Stimulated activated memory B cell treated with anti-CD40 and anti-IgM and Interleukin-4, amounts not matched to agents 10 μg/mL and 1 μg/mL and 100 μg/mL, for 72 hours (primary cell): ENCODE data around the gene PPP1R37.

Source experiments
- ATAC-seq: fragments of 150-1000 bp; cut with Tn5 transposase; 2 replicates; pipeline ENCODE4 v1.10.0; 2021
- H3K27ac Mint-ChIP-seq: one replicate; pipeline ENCODE4 v1.8.0; 2022; ENCODE audit warnings: mild to moderate bottlenecking, mixed read lengths
- H3K27me3 Mint-ChIP-seq: one replicate; pipeline ENCODE4 v1.8.0; 2022; ENCODE audit warnings: mixed read lengths
- H3K36me3 Mint-ChIP-seq: one replicate; pipeline ENCODE4 v1.8.0; 2022; ENCODE audit warnings: mixed read lengths
- H3K4me1 Mint-ChIP-seq: one replicate; pipeline ENCODE4 v1.8.0; 2022; ENCODE audit warnings: mixed read lengths
- H3K4me3 Mint-ChIP-seq: one replicate; pipeline ENCODE4 v1.8.0; 2022; ENCODE audit warnings: mild to moderate bottlenecking, moderate library complexity, mixed read lengths
- H3K9me3 Mint-ChIP-seq: one replicate; pipeline ENCODE4 v1.8.0; 2022; ENCODE audit warnings: mixed read lengths

The PPP1R37 gene

GRCh38 chr19:45092747-45093678, at the start of gene PPP1R37:
PPP1R37 (plus strand) TSS chr19:45093179; CDS start chr19:45093326, 147 bp downstream.
- H3K27ac Mint-ChIP-seq, result peak within 1 kb of the TSS; percentile 99
- ATAC-seq, result peak; percentile 85
- H3K4me3 Mint-ChIP-seq, result peak within 1 kb of the TSS; percentile 99
- no peaks in the 10 kb centered on the region for H3K27me3 Mint-ChIP-seq
- peaks cover 65% of the 10 kb centered on the region for H3K4me1 Mint-ChIP-seq
- no peaks in the 10 kb centered on the region for H3K9me3 Mint-ChIP-seq
- peaks cover 30% of the 10 kb centered on the region for H3K36me3 Mint-ChIP-seq

- Mint-ChIP-seq H3K4me1 (peaks cover 73% of the 10 kb centered on the region), H3K9me3 (no peaks in the 10 kb centered on the region), H3K27me3 (no peaks in the 10 kb centered on the region), H3K4me3 (no peak overlapping the region), H3K27ac (peak overlapping the region; percentile 85), H3K36me3 (peaks cover 50% of the 10 kb centered on the region)
- ATAC-seq, result no peak
Measured at GRCh38 chr19:45045671-45046353, 47.2 kb upstream of the PPP1R37 start.

GRCh38 chr19:45046355-45046754, 46.6 kb upstream of the PPP1R37 start:
- H3K9me3 Mint-ChIP-seq, result no peaks in the 10 kb centered on the region
- peaks cover 73% of the 10 kb centered on the region for H3K4me1 Mint-ChIP-seq
- H3K27ac Mint-ChIP-seq, result peak overlapping the region; percentile 85
- H3K4me3 Mint-ChIP-seq, result peak overlapping the region; percentile 89
- ATAC-seq, result no peak
- H3K36me3 Mint-ChIP-seq, result peaks cover 46% of the 10 kb centered on the region
- H3K27me3 Mint-ChIP-seq, result no peaks in the 10 kb centered on the region

- ATAC-seq, result peak; percentile 83
- H3K4me1 Mint-ChIP-seq, result peaks cover 73% of the 10 kb centered on the region
- peak overlapping the region; percentile 89 for H3K4me3 Mint-ChIP-seq
- H3K36me3 Mint-ChIP-seq, result peaks cover 42% of the 10 kb centered on the region
- peak overlapping the region; percentile 85 for H3K27ac Mint-ChIP-seq
- no peaks in the 10 kb centered on the region for H3K27me3 Mint-ChIP-seq
- H3K9me3 Mint-ChIP-seq, result no peaks in the 10 kb centered on the region
Measured at GRCh38 chr19:45047188-45047797, 45.7 kb upstream of the PPP1R37 start.

- no peak for ATAC-seq
- Mint-ChIP-seq H3K4me3 (peak overlapping the region; percentile 31), H3K9me3 (no peaks in the 10 kb centered on the region), H3K4me1 (peaks cover 79% of the 10 kb centered on the region), H3K27me3 (no peaks in the 10 kb centered on the region), H3K27ac (peak overlapping the region; percentile 85), H3K36me3 (peaks cover 49% of the 10 kb centered on the region)
Measured at GRCh38 chr19:45049073-45049736, 43.8 kb upstream of the PPP1R37 start.

GRCh38 chr19:45050036-45050435, 42.9 kb upstream of the PPP1R37 start:
- Mint-ChIP-seq H3K4me1 (peaks cover 83% of the 10 kb centered on the region), H3K27me3 (no peaks in the 10 kb centered on the region), H3K9me3 (no peaks in the 10 kb centered on the region), H3K4me3 (peak overlapping the region; percentile 27), H3K27ac (peak overlapping the region; percentile 85), H3K36me3 (peaks cover 49% of the 10 kb centered on the region)
- no peak for ATAC-seq

- Mint-ChIP-seq H3K27ac (peak overlapping the region; percentile 85), H3K4me1 (peaks cover 83% of the 10 kb centered on the region), H3K36me3 (peaks cover 48% of the 10 kb centered on the region), H3K4me3 (peak overlapping the region; percentile 74), H3K9me3 (no peaks in the 10 kb centered on the region), H3K27me3 (no peaks in the 10 kb centered on the region)
- ATAC-seq, result peak; percentile 93
Measured at GRCh38 chr19:45051929-45052579, 40.9 kb upstream of the PPP1R37 start.

- Mint-ChIP-seq H3K4me1 (peaks cover 64% of the 10 kb centered on the region), H3K27ac (peak overlapping the region; percentile 73), H3K36me3 (peaks cover 74% of the 10 kb centered on the region), H3K27me3 (no peaks in the 10 kb centered on the region), H3K4me3 (peak overlapping the region; percentile 22), H3K9me3 (no peaks in the 10 kb centered on the region)
- peak; percentile 57 for ATAC-seq
Measured at GRCh38 chr19:45056831-45057230, 36.1 kb upstream of the PPP1R37 start.

GRCh38 chr19:45057444-45057843, 35.5 kb upstream of the PPP1R37 start:
- Mint-ChIP-seq H3K27ac (peak overlapping the region; percentile 73), H3K36me3 (peaks cover 70% of the 10 kb centered on the region), H3K4me1 (peaks cover 58% of the 10 kb centered on the region), H3K4me3 (peak overlapping the region; percentile 22), H3K27me3 (no peaks in the 10 kb centered on the region), H3K9me3 (no peaks in the 10 kb centered on the region)
- ATAC-seq, result no peak

- Mint-ChIP-seq H3K4me1 (peaks cover 51% of the 10 kb centered on the region), H3K36me3 (peaks cover 71% of the 10 kb centered on the region), H3K9me3 (no peaks in the 10 kb centered on the region), H3K27ac (peak overlapping the region; percentile 73), H3K27me3 (no peaks in the 10 kb centered on the region), H3K4me3 (no peak overlapping the region)
- no peak for ATAC-seq
Measured at GRCh38 chr19:45058622-45059159, 34.3 kb upstream of the PPP1R37 start.

GRCh38 chr19:45059258-45059965, 33.6 kb upstream of the PPP1R37 start:
- no peaks in the 10 kb centered on the region for H3K9me3 Mint-ChIP-seq
- peaks cover 72% of the 10 kb centered on the region for H3K36me3 Mint-ChIP-seq
- no peaks in the 10 kb centered on the region for H3K27me3 Mint-ChIP-seq
- H3K4me3 Mint-ChIP-seq, result no peak overlapping the region
- H3K4me1 Mint-ChIP-seq, result peaks cover 50% of the 10 kb centered on the region
- peak; percentile 91 for ATAC-seq
- H3K27ac Mint-ChIP-seq, result peak overlapping the region; percentile 73

- H3K4me3 Mint-ChIP-seq, result no peak overlapping the region
- H3K4me1 Mint-ChIP-seq, result peaks cover 28% of the 10 kb centered on the region
- no peaks in the 10 kb centered on the region for H3K27me3 Mint-ChIP-seq
- no peak overlapping the region for H3K27ac Mint-ChIP-seq
- H3K36me3 Mint-ChIP-seq, result peaks cover 60% of the 10 kb centered on the region
- no peaks in the 10 kb centered on the region for H3K9me3 Mint-ChIP-seq
- ATAC-seq, result no peak
Measured at GRCh38 chr19:45061965-45062364, 31.0 kb upstream of the PPP1R37 start.

- H3K36me3 Mint-ChIP-seq, result peaks cover 49% of the 10 kb centered on the region
- H3K9me3 Mint-ChIP-seq, result no peaks in the 10 kb centered on the region
- no peaks in the 10 kb centered on the region for H3K27me3 Mint-ChIP-seq
- H3K4me1 Mint-ChIP-seq, result peaks cover 24% of the 10 kb centered on the region
- peak; percentile 61 for ATAC-seq
- H3K27ac Mint-ChIP-seq, result no peak overlapping the region
- no peak overlapping the region for H3K4me3 Mint-ChIP-seq
Measured at GRCh38 chr19:45063851-45064801, 28.9 kb upstream of the PPP1R37 start.
